ENCODE data around the gene GPR137B. TPM values are rescaled to one million over a fixed set of nuclear protein-coding genes. Genes with fewer than 3 reads are reported as not detected.
"Not testable (repeated sequence)": the region's sequence is repeated elsewhere in the genome, so short reads cannot be mapped to it uniquely, and the experiment has no call there.

The GPR137B gene
- 10 to 100 TPM in 3 of 4 donors, under 1 TPM in 1; 0.29 to 15.1 (median 11.2) TPM for total RNA-seq

GRCh38 chr1:236142253-236143103 is at the start of gene GPR137B:
GPR137B (plus strand) TSS chr1:236142539; CDS start chr1:236142623, 84 bp downstream.
- H3K4me3 ChIP-seq: peak within 1 kb of the TSS; percentile 55 to 64
- peak within 1 kb of the TSS; percentile 65 to 69 for H3K27ac ChIP-seq
- intact Hi-C loops (cut with DNase I; ENCODE audit: low total_unique reads): no loop called here
- DNase-seq: peak; percentile 50 to 56
- peak in 1 of 2 donors; percentile 37 for TF ChIP-seq POLR2A (IDR thresholded peaks at IDR 0.05)
- no peak for TF ChIP-seq CTCF (IDR thresholded peaks at IDR 0.05)
- no peaks in the 10 kb centered on the region for H3K9me3 ChIP-seq
- no peaks in the 10 kb centered on the region for H3K36me3 ChIP-seq
- H3K4me1 ChIP-seq: no peaks in the 10 kb centered on the region
- H3K27me3 ChIP-seq: no peaks in the 10 kb centered on the region

GRCh38 chr1:236092899-236093298 is 49.4 kb upstream of the GPR137B start:
- no peak overlapping the region for H3K4me3 ChIP-seq

GRCh38 chr1:236095705-236096520 is 46.4 kb upstream of the GPR137B start:
- H3K4me1 ChIP-seq: no peaks in the 10 kb centered on the region
- H3K36me3 ChIP-seq: no peaks in the 10 kb centered on the region
- H3K27ac ChIP-seq: no peak overlapping the region
- DNase-seq: no peak
- no peaks in the 10 kb centered on the region for H3K27me3 ChIP-seq
- H3K9me3 ChIP-seq: no peaks in the 10 kb centered on the region
- TF ChIP-seq POLR2A (IDR thresholded peaks at IDR 0.05) (no peak), CTCF (IDR thresholded peaks at IDR 0.05) (no peak)
- H3K4me3 ChIP-seq: no peak overlapping the region
- intact Hi-C loops (cut with DNase I; ENCODE audit: low total_unique reads): no loop called here

More at GRCh38 chr1:236092899-236093298, 49.4 kb upstream of the GPR137B start:
- no peak for DNase-seq
- Histone ChIP-seq H3K9me3 (no peaks in the 10 kb centered on the region), H3K27ac (no peak overlapping the region), H3K36me3 (no peaks in the 10 kb centered on the region), H3K27me3 (no peaks in the 10 kb centered on the region), H3K4me1 (no peaks in the 10 kb centered on the region)
- intact Hi-C loops (cut with DNase I; ENCODE audit: low total_unique reads): no loop called here
- TF ChIP-seq CTCF (IDR thresholded peaks at IDR 0.05) (no peak), POLR2A (IDR thresholded peaks at IDR 0.05) (no peak)

GRCh38 chr1:236096660-236097482 is 45.5 kb upstream of the GPR137B start:
- H3K4me1 ChIP-seq; H3K36me3 ChIP-seq; H3K27me3 ChIP-seq; H3K4me3 ChIP-seq; intact Hi-C loops (cut with DNase I; ENCODE audit: low total_unique reads); H3K9me3 ChIP-seq: not testable (repeated sequence)
- DNase-seq: peak; percentile 62 to 81
- H3K27ac ChIP-seq: peak overlapping the region in 1 of 2 donors; percentile 21

- no peak for DNase-seq
- no peaks in the 10 kb centered on the region for H3K27me3 ChIP-seq
- no peak overlapping the region for H3K4me3 ChIP-seq
- no peak overlapping the region for H3K27ac ChIP-seq
- no peaks in the 10 kb centered on the region for H3K9me3 ChIP-seq
- H3K4me1 ChIP-seq: no peaks in the 10 kb centered on the region
- TF ChIP-seq POLR2A (IDR thresholded peaks at IDR 0.05) (no peak), CTCF (IDR thresholded peaks at IDR 0.05) (no peak)
- intact Hi-C loops (cut with DNase I; ENCODE audit: low total_unique reads): no loop called here
- H3K36me3 ChIP-seq: no peaks in the 10 kb centered on the region
Measured at GRCh38 chr1:236098267-236098666, 44.1 kb upstream of the GPR137B start.
